Skeletal muscle cell (primary cell): ENCODE results near the gene COQ8A.
A peak's percentile ranks its signal among the peaks of the same experiment; 100 is the strongest.
"Not testable (repeated sequence)": the region's sequence is repeated elsewhere in the genome, so short reads cannot be mapped to it uniquely, and the experiment has no call there.

Experiments
- DNase-seq: peaks from one replicate; pipeline ENCODE4 v3.0.0-alpha.2; 2010; ENCODE audit warnings: low read depth
- H3K4me3 ChIP-seq: 2 replicates; pipeline ENCODE4 v1.5.1; 2011; ENCODE audit warnings: low read depth, mild to moderate bottlenecking, control low read depth, low read length, moderate library complexity

The COQ8A gene

DNA sequence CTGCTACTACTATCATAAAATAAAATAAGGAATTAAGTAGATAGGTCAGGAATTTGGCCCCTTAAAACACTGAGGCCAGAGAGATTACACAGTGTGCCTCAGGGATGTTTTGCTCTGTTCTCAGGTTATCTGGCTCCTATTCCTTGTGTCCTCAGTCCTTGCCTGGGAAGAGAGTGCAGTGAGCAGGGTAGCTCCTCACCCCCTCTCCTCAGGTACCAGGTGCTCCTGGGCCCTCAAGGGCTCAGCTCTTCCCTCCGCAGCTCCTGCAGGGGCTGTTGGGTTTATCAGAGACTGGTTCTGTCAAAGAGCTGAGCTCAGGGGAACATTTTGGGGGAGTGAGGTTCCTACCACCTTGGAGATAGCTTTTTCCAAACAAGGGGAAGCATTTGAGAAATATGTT, 20.1 kb upstream of the COQ8A start:
- DNase-seq, result no peak
- no peak overlapping the region for H3K4me3 ChIP-seq

DNA sequence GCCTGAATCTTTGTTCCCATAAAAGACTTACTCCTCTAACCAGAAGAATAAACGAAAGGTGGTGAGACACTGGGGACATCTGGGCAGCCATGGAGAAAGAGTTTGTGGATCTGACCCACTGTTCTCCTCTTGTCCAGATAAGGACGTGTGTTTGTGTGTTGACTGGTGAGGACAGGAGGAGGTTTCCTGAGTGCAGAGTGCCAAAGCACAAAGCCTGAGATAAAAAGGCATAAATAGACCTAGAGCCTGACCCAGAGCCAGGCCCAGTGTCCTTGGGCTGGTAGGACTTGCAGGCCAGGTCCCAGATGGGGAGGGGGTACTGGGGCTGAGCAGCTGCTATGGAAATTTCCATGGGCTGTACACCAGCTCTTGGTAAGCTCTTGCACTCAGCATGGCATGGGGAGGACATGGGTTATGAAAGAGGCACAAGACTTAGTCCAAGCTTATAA, 19.6 kb upstream of the COQ8A start:
- DNase-seq, result no peak

DNA sequence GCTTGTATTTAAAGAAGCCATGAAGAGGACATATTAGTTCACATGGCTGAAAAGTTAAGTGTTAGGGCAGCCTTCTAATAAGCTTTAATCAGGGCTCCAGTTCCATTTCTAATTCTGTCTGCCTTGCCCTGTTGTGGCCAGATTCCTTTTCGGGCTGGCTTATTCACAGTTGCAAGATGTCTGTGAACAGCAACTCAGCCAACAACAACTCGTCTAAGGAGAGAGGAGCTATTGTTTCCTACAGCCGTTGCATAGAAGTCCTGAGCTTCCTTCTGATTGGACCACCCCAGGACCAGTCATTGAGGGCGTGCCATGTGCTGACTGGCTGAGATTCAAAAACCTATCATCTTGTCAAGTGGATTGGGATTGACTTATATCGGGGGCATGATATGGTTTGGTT, 18.6 kb upstream of the COQ8A start:
- H3K4me3 ChIP-seq, result no peak overlapping the region
- DNase-seq, result no peak

More for the DNA sequence above, 19.6 kb upstream of the COQ8A start:
- H3K4me3 ChIP-seq, result no peak overlapping the region

DNA sequence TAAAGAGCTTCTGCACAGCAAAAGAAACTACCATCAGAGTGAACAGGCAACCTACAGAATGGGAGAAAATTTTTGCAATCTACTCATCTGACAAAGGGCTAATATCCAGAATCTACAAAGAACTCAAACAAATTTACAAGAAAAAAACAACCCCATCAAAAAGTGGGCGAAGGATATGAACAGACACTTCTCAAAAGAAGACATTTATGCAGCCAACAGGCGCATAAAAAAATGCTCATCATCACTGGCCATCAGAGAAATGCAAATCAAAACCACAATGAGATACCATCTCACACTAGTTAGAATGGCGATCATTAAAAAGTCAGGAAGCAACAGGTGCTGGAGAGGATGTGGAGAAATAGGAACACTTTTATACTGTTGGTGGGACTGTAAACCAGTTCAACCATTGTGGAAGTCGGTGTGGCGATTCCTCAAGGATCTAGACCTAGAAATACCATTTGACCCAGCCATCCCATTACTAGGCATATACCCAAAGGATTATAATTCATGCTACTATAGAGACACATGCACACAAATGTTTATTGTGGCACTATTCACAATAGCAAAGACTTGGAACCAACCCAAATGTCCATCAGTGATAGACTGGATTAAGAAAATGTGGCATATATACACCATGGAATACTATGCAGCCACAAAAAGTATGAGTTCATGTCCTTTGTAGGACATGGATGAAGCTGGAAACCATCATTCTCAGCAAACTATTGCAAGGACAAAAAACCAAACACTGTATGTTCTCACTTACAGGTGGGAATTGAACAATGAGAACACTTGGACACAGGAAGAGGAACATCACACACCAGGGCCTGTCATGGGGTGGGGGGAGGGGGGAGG, 10.6 kb upstream of the COQ8A start:
- H3K4me3 ChIP-seq, DNase-seq: not testable (repeated sequence)

DNA sequence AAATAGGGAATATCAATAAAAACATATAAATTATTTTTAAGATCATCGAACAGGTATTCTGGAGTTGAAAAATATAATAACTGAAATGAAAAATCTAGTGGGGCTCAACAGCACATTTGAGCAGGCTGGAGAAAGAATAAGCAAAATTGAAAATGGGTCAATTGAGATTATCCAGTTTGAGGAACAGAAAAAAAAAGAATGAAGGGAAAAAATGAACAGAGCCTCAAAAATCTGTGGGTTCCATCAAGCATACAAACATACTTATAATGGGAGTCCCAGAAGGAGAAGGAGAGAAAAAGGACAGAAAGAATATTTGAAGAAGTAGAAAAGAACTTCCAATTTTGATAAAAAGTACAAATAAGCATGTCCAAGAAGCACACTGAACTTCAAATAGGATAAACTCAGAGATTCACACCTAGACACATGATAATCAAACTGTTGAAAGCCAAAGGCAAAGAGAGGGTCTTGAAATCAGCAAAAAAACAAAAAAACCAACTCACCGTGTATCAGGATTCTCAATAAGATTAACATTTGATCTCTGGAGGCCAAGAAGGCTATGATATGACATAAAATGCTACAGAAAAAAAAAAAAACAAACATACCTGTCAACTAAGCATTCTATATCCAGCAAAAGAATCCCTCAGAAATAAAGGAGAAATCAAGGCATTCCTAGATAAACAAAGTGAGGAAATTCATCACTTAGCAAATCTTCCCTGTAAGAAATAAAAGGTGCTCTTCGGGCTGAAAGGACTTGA, 5.4 kb upstream of the COQ8A start:
- no peak overlapping the region for H3K4me3 ChIP-seq
- DNase-seq, result no peak

DNA sequence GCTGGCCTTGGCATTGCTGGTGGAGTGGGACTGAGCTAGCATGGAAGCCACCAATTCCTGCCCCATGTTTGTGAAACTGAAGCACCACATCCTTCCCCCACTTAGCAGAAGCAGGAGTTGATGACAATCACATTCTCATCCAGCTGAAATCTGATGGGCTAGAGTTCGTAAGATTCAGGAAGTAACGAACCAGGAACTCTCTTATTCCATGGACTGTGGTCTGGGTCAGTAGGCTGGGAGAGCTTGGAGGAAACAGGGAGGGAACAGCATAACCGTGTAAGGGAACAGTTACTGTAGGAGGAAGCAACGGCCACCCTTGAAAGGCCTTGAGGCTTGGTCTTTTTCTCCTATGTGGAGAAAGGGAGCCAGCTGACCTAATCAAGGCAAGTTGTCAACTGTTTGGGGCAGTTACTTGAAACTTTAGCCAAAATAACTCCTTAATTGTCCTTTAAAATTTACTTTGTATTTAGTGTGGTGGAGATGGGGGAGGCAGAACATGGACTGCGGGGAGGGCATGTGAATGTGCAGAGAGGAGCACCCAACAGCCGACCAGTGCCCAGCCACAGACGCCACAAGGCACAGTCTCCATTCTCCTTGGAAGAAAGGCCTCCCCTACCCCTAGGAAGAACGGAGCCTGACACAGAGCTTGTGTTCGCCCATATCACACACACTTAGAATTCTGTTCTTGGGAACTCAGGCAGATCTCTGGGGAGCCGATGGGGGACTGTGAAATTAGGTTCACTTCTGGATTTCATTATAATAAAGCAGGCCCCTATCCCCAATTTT, 2.0 kb upstream of the COQ8A start:
- H3K4me3 ChIP-seq, result no peak overlapping the region
- no peak for DNase-seq

DNA sequence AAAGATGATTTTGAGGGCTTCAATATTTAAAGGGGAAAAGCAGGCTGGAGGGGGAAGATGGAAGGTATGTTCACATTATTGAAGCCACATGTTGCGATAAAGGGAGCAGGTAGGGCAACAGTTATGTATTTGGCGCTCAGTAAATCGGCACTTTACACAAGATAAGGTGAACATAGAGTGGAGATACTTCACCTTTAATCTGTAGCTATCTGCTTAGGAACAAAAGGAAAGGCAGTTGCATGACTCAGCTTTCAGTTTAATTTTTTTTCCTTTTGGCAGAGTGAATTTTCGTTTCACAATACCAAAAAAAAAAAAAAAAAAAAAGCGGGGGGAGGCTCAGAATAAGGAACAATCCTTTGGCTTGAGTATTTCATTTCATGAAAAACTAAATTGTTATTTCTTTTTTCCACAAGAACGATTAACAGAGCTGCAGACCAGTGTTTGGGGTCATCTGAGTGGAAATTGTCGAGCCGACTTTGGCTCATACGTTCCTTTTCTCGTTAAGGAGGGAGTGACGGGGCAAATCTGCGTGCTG, 1.1 kb upstream of the COQ8A start:
- peak overlapping the region; percentile 78 for H3K4me3 ChIP-seq
- no peak for DNase-seq

DNA sequence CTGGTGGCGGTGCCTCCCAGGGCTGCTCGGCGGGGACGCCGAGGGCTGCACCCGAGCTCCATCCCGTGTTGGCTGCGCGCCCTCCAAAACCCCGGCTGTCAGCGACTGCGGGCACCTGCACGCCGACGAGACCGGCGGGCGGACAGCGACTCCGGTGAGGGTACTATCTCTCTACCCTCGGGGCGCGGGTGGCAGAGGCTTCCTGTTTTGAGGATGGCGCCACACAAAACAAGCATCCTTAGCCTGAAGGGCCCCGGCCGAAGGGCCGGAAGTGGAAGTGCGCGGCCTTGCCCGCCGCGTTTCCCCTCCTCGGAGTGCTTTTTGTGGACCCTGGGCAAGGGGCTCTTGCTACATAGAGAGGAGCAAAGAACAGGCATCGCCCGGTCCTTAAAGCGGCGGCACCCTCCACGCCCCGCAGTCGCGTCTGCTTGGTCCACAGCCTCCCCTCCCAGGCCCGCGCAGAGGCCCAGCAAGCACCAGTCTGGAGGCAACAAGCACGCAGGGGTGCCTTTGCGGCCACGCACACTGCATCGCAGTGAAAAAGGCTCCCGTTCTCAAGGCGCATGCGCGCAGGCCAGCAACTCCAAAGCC, 561 bp upstream of the COQ8A start:
- H3K4me3 ChIP-seq, result peak overlapping the region; percentile 78
- no peak for DNase-seq

DNA sequence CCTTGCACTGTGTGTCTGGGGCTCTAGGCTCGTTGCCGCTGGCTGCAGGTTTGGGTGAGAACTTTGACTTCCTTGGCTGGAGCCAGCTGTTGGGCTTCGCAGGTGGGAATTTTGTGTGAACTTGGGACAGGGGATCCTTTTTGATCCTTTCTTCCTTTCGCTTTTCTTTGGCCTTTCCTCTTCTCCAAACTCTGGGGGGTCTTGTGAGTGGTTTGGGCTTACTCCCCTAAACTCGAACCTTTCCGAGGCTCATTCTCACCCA, 643 bp downstream of the COQ8A start:
- peak overlapping the region; percentile 78 for H3K4me3 ChIP-seq
- no peak for DNase-seq

DNA sequence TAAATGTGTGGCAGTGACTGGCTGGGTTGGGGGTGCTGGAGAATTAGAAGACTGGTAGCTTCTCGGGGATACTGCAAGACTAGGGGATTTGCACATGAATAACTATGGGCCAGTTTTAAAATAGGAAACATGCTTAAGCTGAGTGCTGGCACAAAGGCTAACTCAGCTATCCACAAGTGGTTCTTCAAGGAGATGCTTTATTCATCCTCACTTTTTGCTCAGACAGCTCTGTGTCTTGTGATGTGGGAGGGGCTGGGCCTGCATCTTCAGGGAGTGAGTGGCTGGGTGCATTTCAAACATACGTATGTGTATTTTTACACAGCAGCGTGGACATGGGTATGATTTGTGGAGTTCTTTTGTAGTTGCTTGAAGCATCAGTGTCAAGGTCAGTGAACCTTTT, 2.3 kb downstream of the COQ8A start:
- no peak overlapping the region for H3K4me3 ChIP-seq
- DNase-seq, result no peak

DNA sequence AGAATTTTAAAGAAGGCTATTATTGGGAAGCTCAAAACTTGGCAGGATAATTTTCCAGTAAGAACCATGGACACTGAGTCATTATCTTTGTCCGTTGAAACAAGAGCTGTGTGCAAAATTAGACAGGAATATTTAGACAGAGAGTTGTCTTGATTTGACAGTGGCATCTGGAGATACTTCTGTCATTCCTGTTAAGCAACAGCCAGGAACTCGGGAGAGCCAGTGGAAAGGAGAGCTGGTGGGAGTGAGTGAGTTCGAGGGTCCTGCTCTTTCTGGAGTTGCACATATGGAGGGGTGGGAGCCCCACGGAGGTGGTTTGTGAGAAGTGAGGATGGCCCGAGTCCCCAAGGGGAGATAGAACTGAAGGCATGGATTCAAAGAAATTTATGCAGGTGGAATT, 3.1 kb downstream of the COQ8A start:
- DNase-seq, result no peak
- no peak overlapping the region for H3K4me3 ChIP-seq

DNA sequence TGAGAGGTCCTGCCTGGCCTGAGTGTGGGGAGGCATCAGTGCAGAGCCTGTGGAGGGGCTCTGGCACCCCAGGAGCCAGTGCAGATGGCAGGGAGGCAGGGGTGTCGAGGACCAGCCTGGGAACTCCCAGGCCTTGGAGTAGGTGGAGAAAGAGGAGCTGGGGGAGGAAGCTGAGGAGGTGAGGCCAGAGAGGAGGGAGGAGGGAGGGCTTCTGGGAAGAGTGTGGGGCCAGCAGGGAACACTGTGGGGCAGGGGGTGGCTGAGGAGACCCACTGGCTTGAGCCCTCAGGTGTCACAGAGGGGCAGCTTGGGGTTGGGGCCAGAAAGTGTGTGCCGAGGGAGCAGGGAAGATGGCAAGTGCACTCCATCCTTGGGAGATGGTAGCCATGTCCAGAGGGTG, 3.8 kb downstream of the COQ8A start:
- no peak for DNase-seq
- no peak overlapping the region for H3K4me3 ChIP-seq

DNA sequence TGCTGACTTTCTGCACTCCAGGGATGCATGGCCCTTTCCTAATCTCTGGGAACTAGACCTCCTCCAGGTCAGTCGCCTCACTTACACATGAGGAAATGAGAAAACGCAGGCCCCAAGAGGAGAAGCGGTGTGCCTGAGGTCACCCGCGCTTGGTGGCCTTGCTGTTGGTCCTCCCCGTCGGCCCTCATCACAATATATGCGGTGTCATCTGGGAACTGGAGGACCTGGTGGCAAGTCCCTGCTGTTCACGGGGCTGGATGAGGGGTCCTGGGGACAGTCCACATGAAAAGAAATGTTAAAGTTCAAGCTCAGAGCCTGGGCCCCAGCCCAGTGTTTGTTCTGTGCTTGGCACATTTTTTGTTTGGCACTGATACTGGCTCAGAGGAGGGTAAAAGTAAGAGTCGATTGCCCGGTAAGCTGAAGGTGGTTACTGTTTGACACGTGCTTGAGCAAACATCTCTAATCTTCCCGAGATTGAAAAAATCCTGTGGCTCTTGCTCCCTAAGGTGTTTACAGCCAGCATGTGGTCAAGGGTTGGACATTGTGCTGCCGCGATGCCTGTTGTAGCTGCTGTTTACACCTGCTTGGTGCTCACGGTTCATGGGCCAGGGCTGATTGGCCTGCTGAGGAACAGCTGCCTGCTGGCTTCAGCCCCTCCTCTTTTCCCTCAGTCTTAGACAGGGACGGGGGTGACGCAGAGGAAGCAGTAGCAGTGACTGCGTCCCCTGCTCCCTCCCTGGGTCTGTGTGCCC, 5.2 kb downstream of the COQ8A start:
- DNase-seq, result no peak
- no peak overlapping the region for H3K4me3 ChIP-seq

DNA sequence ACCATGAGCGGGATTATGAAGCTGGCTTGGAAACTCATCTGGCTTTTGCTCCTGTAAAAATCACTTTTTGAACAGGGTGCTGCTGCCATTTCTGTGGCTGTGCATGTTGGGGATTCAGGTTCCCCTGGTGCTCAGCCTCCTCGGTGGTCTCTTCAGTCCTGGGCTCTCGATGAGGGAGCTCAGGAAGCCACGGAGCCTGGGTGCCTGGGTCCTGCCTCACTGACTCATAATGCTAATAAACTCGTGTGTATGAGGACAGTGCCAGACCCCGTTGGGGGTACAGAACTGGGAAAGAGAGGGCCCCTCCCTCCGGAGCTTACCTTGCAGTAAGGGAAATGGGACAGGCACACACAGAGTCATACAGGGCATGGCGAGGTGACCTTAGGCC, 5.8 kb downstream of the COQ8A start:
- H3K4me3 ChIP-seq, result no peak overlapping the region
- no peak for DNase-seq

DNA sequence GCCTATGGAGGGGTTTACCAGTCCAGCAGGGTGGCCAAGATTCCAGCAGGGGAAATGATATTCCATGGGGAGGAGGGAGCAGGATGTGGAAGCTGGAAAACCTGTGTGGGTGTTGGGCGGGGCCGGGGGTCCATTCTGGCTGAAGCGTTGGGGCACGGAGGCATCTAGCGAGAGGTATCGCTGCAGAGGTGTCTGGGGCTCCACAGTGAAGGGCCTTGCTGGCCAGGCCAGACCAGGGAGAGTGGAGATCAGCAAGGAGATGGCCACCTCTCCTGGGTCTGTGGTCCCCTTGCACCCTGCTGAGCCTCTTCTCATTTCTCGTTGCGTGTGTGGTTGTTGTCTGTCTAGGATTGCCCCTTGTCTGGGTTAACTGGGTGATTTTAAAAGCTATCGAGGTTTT, 6.2 kb downstream of the COQ8A start:
- no peak for DNase-seq
- H3K4me3 ChIP-seq, result no peak overlapping the region

DNA sequence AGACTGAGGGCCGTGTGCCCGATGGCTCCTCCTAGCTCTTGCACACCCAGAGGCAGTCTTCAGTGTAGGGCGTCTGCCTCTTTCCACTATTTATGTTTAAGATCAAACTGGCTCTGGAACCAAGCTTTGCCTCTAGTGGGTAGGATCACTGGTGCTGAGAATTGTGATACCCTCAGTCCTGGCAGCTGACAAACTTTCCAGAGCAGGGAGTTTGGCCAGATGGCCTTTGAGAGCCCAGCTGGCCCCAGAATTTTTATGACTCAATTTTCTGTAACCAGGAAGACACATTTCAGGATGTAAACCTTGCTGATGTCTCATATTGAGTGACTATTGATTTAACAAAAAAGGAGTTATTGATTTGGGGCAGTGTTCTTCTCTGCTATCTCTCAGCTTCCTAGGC, 6.7 kb downstream of the COQ8A start:
- H3K4me3 ChIP-seq, result no peak overlapping the region
- no peak for DNase-seq

DNA sequence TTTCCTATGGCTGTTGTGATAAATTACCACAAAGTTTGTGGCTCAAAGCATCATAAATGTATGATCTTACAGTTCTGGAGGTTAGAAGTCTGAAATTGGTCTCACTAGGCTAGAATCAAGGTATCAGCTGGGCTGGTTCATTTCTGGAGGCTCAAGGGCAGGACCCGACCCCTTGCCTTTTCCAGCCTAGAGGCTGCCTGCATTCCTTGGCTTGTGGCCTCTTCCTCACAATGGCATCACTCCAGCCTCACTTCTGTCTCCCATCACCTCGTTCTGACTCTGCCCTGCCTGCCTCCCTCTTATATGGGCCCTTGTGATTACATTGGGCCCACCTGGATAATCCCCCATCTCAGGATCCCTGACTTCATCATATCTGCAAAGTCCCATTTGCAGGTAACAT, 8.0 kb downstream of the COQ8A start:
- no peak overlapping the region for H3K4me3 ChIP-seq
- DNase-seq, result no peak

DNA sequence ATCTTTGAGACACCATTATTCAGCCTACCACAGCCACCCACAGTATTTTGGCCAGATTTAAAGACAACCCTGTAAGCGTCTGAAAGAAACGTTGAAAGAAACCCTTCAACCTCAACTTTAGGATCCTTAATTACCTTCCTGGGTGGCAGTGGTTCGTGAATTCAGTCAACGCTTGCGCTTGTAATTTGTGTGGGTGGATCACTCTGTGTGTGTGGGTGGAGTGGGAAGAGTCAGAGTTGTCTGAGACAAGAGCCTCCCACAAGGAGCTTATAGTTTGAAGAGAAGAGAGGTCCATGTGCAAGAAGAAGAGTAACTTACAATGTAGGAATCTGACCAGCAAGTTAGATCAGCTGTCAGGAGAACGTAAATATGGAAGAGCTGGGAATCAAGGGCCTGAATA, 8.4 kb downstream of the COQ8A start:
- H3K4me3 ChIP-seq, result no peak overlapping the region
- DNase-seq, result no peak

DNA sequence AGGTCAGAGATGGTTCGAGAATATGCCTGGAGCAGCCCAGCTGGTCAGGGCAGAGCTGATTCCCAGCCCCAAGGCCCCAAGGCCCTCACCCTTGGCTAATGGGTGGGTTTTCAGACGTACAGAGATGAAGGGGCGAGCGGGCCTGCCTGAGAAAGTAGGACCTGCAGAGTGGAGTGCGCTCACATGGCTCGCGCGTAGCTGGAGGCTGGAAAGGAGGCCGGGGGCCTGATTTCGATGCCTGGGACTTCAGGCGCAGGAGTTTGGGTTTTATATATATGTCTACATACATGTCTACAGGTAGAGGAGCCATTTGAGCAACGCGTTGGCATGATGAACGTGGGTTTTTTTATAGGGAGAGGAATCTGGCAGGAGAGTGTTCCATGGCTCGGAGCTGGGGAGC, 8.9 kb downstream of the COQ8A start:
- no peak overlapping the region for H3K4me3 ChIP-seq
- no peak for DNase-seq
